Astrocyte (in vitro differentiated cells and primary cell): Measurements from ENCODE around the gene TSPAN15. TPM values are rescaled to one million over a fixed set of nuclear protein-coding genes. Genes with fewer than 3 reads are reported as not detected.

Experiments
- DNase-seq: peaks from one replicate; pipeline ENCODE4 v3.0.0-alpha.2; 2010; ENCODE audit warnings: low read depth
- FAIRE-seq: peaks from 2 replicates; lab custom pipeline; 2011; peaks lifted over from hg19 to GRCh38; lab: Jason Lieb, UNC
- H2AFZ ChIP-seq: 2 replicates; pipeline ENCODE4 v1.6.0; 2012; ENCODE audit warnings: low read depth, low read length, inconsistent platforms
- H3K27ac ChIP-seq: 2 replicates; pipeline ENCODE4 v1.5.1; 2011; ENCODE audit warnings: low read depth, low read length, inconsistent platforms
- H3K27me3 ChIP-seq: 2 replicates; pipeline ENCODE4 v1.6.0; 2011; ENCODE audit warnings: low read length, inconsistent platforms; ENCODE audit not compliant: insufficient read depth
- H3K36me3 ChIP-seq: 2 replicates; pipeline ENCODE4 v1.5.1; 2011; ENCODE audit warnings: low read length, inconsistent platforms; ENCODE audit not compliant: insufficient read depth
- H3K4me1 ChIP-seq: 2 replicates; pipeline ENCODE4 v1.5.1; 2011; ENCODE audit warnings: low read length, inconsistent platforms; ENCODE audit not compliant: insufficient read depth
- H3K4me2 ChIP-seq: 2 replicates; pipeline ENCODE4 v1.6.0; 2012; ENCODE audit warnings: low read length, inconsistent platforms
- H3K4me3 ChIP-seq: 2 replicates; pipeline ENCODE4 v1.5.1; 2011; ENCODE audit warnings: low read depth, mild to moderate bottlenecking, low read length, inconsistent platforms; ENCODE audit not compliant: insufficient read depth
- H3K79me2 ChIP-seq: 2 replicates; pipeline ENCODE4 v1.6.0; 2012; ENCODE audit warnings: mild to moderate bottlenecking, low read length, inconsistent platforms; ENCODE audit not compliant: insufficient read depth
- H3K9ac ChIP-seq: 2 replicates; pipeline ENCODE4 v1.6.0; 2012; ENCODE audit warnings: mild to moderate bottlenecking, low read length, inconsistent platforms
- H3K9me3 ChIP-seq: 2 replicates; pipeline ENCODE4 v1.5.1; 2012; ENCODE audit warnings: low read depth, mild to moderate bottlenecking, low read length, inconsistent platforms; ENCODE audit not compliant: insufficient read depth
- H4K20me1 ChIP-seq: 2 replicates; pipeline ENCODE4 v1.6.0; 2012; ENCODE audit warnings: low read length, inconsistent platforms; ENCODE audit not compliant: insufficient read depth
- H3K27ac Mint-ChIP-seq: one replicate; pipeline ENCODE4 v1.8.0; 2021; ENCODE audit warnings: mild to moderate bottlenecking, mixed read lengths; ENCODE audit not compliant: unreplicated experiment
- H3K27me3 Mint-ChIP-seq: one replicate; pipeline ENCODE4 v1.8.0; 2021; ENCODE audit warnings: low read depth, mixed read lengths; ENCODE audit not compliant: unreplicated experiment
- H3K36me3 Mint-ChIP-seq: one replicate; pipeline ENCODE4 v1.8.0; 2021; ENCODE audit warnings: low read depth, mixed read lengths; ENCODE audit not compliant: unreplicated experiment
- H3K4me1 Mint-ChIP-seq: one replicate; pipeline ENCODE4 v1.8.0; 2021; ENCODE audit warnings: low read depth, mixed read lengths; ENCODE audit not compliant: unreplicated experiment
- H3K4me3 Mint-ChIP-seq: one replicate; pipeline ENCODE4 v1.8.0; 2021; ENCODE audit warnings: mild to moderate bottlenecking, moderate library complexity, mixed read lengths; ENCODE audit not compliant: unreplicated experiment
- H3K9me3 Mint-ChIP-seq: one replicate; pipeline ENCODE4 v1.8.0; 2021; ENCODE audit warnings: mild to moderate bottlenecking, mixed read lengths; ENCODE audit not compliant: unreplicated experiment
- CTCF ChIP-seq: IDR thresholded peaks from 2 replicates; pipeline ENCODE4 v1.5.1; 2011; ENCODE audit warnings: low read depth, mild to moderate bottlenecking, inconsistent platforms, low read length, moderate library complexity; ENCODE audit not compliant: insufficient read depth
- EZH2 ChIP-seq: IDR thresholded peaks from 2 replicates; pipeline ENCODE4 v1.6.1; 2012; ENCODE audit warnings: mild to moderate bottlenecking, low read length, inconsistent platforms; ENCODE audit not compliant: insufficient read depth
- total RNA-seq: library from RNA; stranded (reverse); gene quantifications from 2 replicates; pipeline ENCODE4 v1.2.1, GENCODE V29; 2021

Gene TSPAN15
- total RNA-seq, 1 donor from 2014 or later, result 9.4 TPM

GRCh38 chr10:69414036-69415018 is 36.9 kb upstream of the TSPAN15 start:
- no peak overlapping the region for H3K9ac ChIP-seq
- DNase-seq, result no peak
- H3K27me3 ChIP-seq, result peaks cover 3% of the 10 kb centered on the region
- Mint-ChIP-seq H3K27me3 (peaks cover 30% of the 10 kb centered on the region), H3K9me3 (no peaks in the 10 kb centered on the region), H3K27ac (no peak overlapping the region), H3K36me3 (no peaks in the 10 kb centered on the region), H3K4me1 (peaks cover 2% of the 10 kb centered on the region), H3K4me3 (no peak overlapping the region)
- no peak for FAIRE-seq
- no peak overlapping the region for H3K27ac ChIP-seq
- no peaks in the 10 kb centered on the region for H3K4me1 ChIP-seq
- no peaks in the 10 kb centered on the region for H3K36me3 ChIP-seq
- TF ChIP-seq EZH2, result no peak
- TF ChIP-seq CTCF, result no peak
- no peaks in the 10 kb centered on the region for H3K9me3 ChIP-seq
- no peak overlapping the region for H3K4me3 ChIP-seq
- H3K79me2 ChIP-seq, result no peaks in the 10 kb centered on the region
- no peaks in the 10 kb centered on the region for H4K20me1 ChIP-seq
- no peak overlapping the region for H2AFZ ChIP-seq
- no peak overlapping the region for H3K4me2 ChIP-seq

DNA sequence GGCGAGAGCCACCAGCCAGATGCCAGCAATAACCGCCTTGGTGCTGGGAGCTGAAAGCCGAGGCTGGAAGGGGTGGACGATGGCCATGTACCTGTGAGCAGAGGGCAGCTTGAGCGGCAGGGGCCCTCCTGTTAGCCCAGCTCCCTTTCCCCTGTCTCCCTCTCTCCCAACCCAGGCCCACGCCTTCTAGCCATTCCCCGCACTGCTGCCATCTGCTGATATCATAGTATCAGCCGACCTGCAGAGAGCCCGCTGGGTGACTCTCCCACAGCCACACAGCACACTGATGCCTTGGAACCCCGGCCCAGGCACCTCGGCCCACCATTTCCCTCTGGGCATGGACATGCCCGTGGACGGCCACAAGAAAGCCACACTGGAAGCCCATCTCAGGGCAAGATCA is 36.2 kb upstream of the TSPAN15 start:
- peaks cover 2% of the 10 kb centered on the region for H3K4me1 Mint-ChIP-seq
- FAIRE-seq, result no peak
- no peak for TF ChIP-seq EZH2
- TF ChIP-seq CTCF, result no peak

DNA sequence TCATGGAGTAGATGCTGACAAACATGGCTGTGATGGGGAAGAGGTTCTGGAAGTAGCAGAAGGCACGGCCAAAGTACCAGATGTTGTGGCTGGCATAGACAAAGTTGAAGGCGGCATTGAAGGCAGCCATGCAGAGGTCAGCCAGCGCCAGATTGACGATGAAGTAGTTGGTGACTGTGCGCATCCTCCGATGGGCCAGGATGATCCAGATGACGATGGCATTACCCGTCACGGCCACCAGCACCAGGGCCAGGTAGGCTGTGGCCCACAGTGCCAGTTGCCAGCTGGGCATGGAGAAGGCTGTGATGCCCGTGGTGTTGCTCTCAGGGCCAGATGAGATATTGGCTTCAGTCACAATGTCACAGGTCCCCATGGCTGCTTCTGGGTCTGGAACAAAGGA is 35.3 kb upstream of the TSPAN15 start:
- H4K20me1 ChIP-seq, result no peaks in the 10 kb centered on the region
- peaks cover 3% of the 10 kb centered on the region for H3K27me3 ChIP-seq
- H2AFZ ChIP-seq, result no peak overlapping the region
- H3K9me3 Mint-ChIP-seq, result no peaks in the 10 kb centered on the region
- H3K79me2 ChIP-seq, result no peaks in the 10 kb centered on the region
- no peaks in the 10 kb centered on the region for H3K9me3 ChIP-seq
- no peak overlapping the region for H3K27ac ChIP-seq
- FAIRE-seq (no peak), DNase-seq (no peak)
- H3K4me1 Mint-ChIP-seq, result peaks cover 2% of the 10 kb centered on the region
- no peaks in the 10 kb centered on the region for H3K4me1 ChIP-seq
- H3K36me3 Mint-ChIP-seq, result no peaks in the 10 kb centered on the region
- H3K4me3 Mint-ChIP-seq, result no peak overlapping the region
- no peak overlapping the region for H3K4me3 ChIP-seq
- TF ChIP-seq CTCF (no peak), EZH2 (no peak)
- no peak overlapping the region for H3K27ac Mint-ChIP-seq
- no peaks in the 10 kb centered on the region for H3K36me3 ChIP-seq
- peaks cover 33% of the 10 kb centered on the region for H3K27me3 Mint-ChIP-seq
- H3K9ac ChIP-seq, result no peak overlapping the region
- H3K4me2 ChIP-seq, result no peak overlapping the region

More for the DNA sequence above, 36.2 kb upstream of the TSPAN15 start:
- Mint-ChIP-seq H3K4me3 (no peak overlapping the region), H3K9me3 (no peaks in the 10 kb centered on the region), H3K36me3 (no peaks in the 10 kb centered on the region), H3K27me3 (peaks cover 32% of the 10 kb centered on the region), H3K27ac (no peak overlapping the region)
- H3K4me3 ChIP-seq, result no peak overlapping the region
- H3K79me2 ChIP-seq, result no peaks in the 10 kb centered on the region
- H3K27ac ChIP-seq, result no peak overlapping the region
- no peak overlapping the region for H2AFZ ChIP-seq
- H3K4me2 ChIP-seq, result no peak overlapping the region
- H3K9ac ChIP-seq, result no peak overlapping the region
- H3K4me1 ChIP-seq, result no peaks in the 10 kb centered on the region
- H4K20me1 ChIP-seq, result no peaks in the 10 kb centered on the region
- no peak for DNase-seq
- no peaks in the 10 kb centered on the region for H3K36me3 ChIP-seq
- no peaks in the 10 kb centered on the region for H3K9me3 ChIP-seq
- H3K27me3 ChIP-seq, result peaks cover 3% of the 10 kb centered on the region
